DOHH2 (cell line): ENCODE data around the gene VPS8.

Experiments used
- H3F3A ChIP-seq: fragments of 200-600 bp; sonication (generic), shearing (Covaris generic); 2 replicates; pipeline ENCODE4 v1.6.0; 2016; ENCODE audit warnings: antibody characterized with exemption, mild to moderate bottlenecking; ENCODE audit not compliant: control insufficient read depth, insufficient read depth
- H3K27ac ChIP-seq: fragments of 200-600 bp; sonication (generic); 2 replicates; pipeline ENCODE4 v1.5.1; 2014; ENCODE audit warnings: low read depth, mild to moderate bottlenecking, low read length, moderate library complexity
- H3K27me3 ChIP-seq: fragments of 200-600 bp; sonication (generic); 2 replicates; pipeline ENCODE4 v1.6.1; 2014; ENCODE audit warnings: mild to moderate bottlenecking, low read length, mixed read lengths; ENCODE audit not compliant: control insufficient read depth
- H3K36me3 ChIP-seq: fragments of 200-600 bp; sonication (generic); 2 replicates; pipeline ENCODE4 v1.6.1; 2014; ENCODE audit warnings: mild to moderate bottlenecking, low read length, moderate library complexity, mixed read lengths; ENCODE audit not compliant: control insufficient read depth
- H3K4me1 ChIP-seq: fragments of 200-600 bp; sonication (generic); 2 replicates; pipeline ENCODE4 v1.6.1; 2014; ENCODE audit warnings: mild to moderate bottlenecking, low read length, mixed read lengths; ENCODE audit not compliant: control insufficient read depth
- H3K4me2 ChIP-seq: fragments of 200-600 bp; sonication (generic); 2 replicates; pipeline ENCODE4 v1.6.0; 2014; ENCODE audit warnings: mild to moderate bottlenecking, low read length, moderate library complexity
- H3K4me3 ChIP-seq: fragments of 200-600 bp; sonication (generic); 2 replicates; pipeline ENCODE4 v1.5.1; 2014; ENCODE audit warnings: mild to moderate bottlenecking, low read length, mixed read lengths
- H3K79me2 ChIP-seq: fragments of 200-600 bp; sonication (generic); 2 replicates; pipeline ENCODE4 v1.6.1; 2014; ENCODE audit warnings: mild to moderate bottlenecking, low read length, mixed read lengths; ENCODE audit not compliant: control insufficient read depth
- H3K9me2 ChIP-seq: fragments of 200-600 bp; sonication (generic); replicated peaks from 2 replicates; pipeline ENCODE4 v1.6.1; 2014; ENCODE audit warnings: mild to moderate bottlenecking, low read length, mixed read lengths; ENCODE audit not compliant: control insufficient read depth
- H3K9me3 ChIP-seq: fragments of 200-600 bp; sonication (generic); 2 replicates; pipeline ENCODE4 v1.6.1; 2014; ENCODE audit warnings: antibody characterized with exemption, low read length, mixed read lengths; ENCODE audit not compliant: control insufficient read depth, insufficient read depth
- H4K20me1 ChIP-seq: fragments of 200-600 bp; sonication (generic); 2 replicates; pipeline ENCODE4 v1.6.0; 2014; ENCODE audit warnings: low read depth, mild to moderate bottlenecking, antibody characterized with exemption, low read length, moderate library complexity; ENCODE audit not compliant: control insufficient read depth, insufficient read depth
- CTCF ChIP-seq: fragments of 200-600 bp; sonication (generic); IDR thresholded peaks from one replicate; pipeline ENCODE4 v1.5.1; 2014; ENCODE audit warnings: antibody characterized with exemption, mild to moderate bottlenecking, low read depth, low read length; ENCODE audit not compliant: poor library complexity, severe bottlenecking
- EZH2phosphoT487 ChIP-seq: fragments of 200-600 bp; sonication (generic); IDR thresholded peaks from 2 replicates; pipeline ENCODE4 v1.6.1; 2017; ENCODE audit warnings: borderline replicate concordance, mild to moderate bottlenecking, antibody characterized with exemption, low read length, moderate library complexity, mixed read lengths

The VPS8 gene

DNA sequence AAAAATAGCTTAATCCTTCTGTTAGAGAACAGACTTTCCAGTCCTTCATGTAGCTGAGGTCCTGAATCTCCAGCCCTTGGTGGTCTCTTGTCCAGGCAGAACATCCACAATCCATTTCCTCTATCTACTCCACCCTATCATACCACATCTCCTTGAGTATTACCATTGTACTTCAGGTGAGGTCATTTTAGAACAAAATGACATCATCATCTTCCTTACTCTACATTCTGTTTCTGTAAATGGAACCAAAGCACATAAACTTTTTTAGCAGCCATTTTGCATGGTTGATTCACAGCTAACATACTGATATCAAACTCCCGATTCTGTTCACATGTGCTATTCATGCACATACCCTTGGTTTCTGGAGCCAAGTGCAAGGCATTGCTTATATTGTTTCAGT lies 228.5 kb downstream of the VPS8 start:
- H3K9me2 ChIP-seq, result no peaks in the 10 kb centered on the region
- no peak for TF ChIP-seq CTCF
- no peak for TF ChIP-seq EZH2phosphoT487
- H3K27ac ChIP-seq, result no peak overlapping the region
- no peaks in the 10 kb centered on the region for H4K20me1 ChIP-seq
- H3K4me1 ChIP-seq, result peaks cover 2% of the 10 kb centered on the region
- no peak overlapping the region for H3K4me2 ChIP-seq
- no peaks in the 10 kb centered on the region for H3K9me3 ChIP-seq
- no peak overlapping the region for H3K4me3 ChIP-seq
- H3K79me2 ChIP-seq, result no peaks in the 10 kb centered on the region
- H3K27me3 ChIP-seq, result no peaks in the 10 kb centered on the region
- no peaks in the 10 kb centered on the region for H3F3A ChIP-seq
- H3K36me3 ChIP-seq, result no peaks in the 10 kb centered on the region

- Histone ChIP-seq H3K4me2 (no peak overlapping the region), H3K9me2 (no peaks in the 10 kb centered on the region), H3K79me2 (no peaks in the 10 kb centered on the region), H4K20me1 (no peaks in the 10 kb centered on the region), H3K27ac (no peak overlapping the region), H3K4me1 (peaks cover 9% of the 10 kb centered on the region), H3K27me3 (no peaks in the 10 kb centered on the region), H3K9me3 (no peaks in the 10 kb centered on the region), H3K36me3 (no peaks in the 10 kb centered on the region), H3K4me3 (no peak overlapping the region), H3F3A (no peaks in the 10 kb centered on the region)
- no peak for TF ChIP-seq CTCF
- TF ChIP-seq EZH2phosphoT487, result no peak
These were observed 229.6 kb downstream of the VPS8 start for GRCh38 chr3:185041540-185041939.

- no peaks in the 10 kb centered on the region for H3K9me3 ChIP-seq
- H3K27ac ChIP-seq, result no peak overlapping the region
- H3K4me1 ChIP-seq, result peaks cover 9% of the 10 kb centered on the region
- H3F3A ChIP-seq, result no peaks in the 10 kb centered on the region
- H4K20me1 ChIP-seq, result no peaks in the 10 kb centered on the region
- H3K36me3 ChIP-seq, result no peaks in the 10 kb centered on the region
- no peak overlapping the region for H3K4me2 ChIP-seq
- no peaks in the 10 kb centered on the region for H3K9me2 ChIP-seq
- H3K4me3 ChIP-seq, result no peak overlapping the region
- H3K79me2 ChIP-seq, result no peaks in the 10 kb centered on the region
- H3K27me3 ChIP-seq, result no peaks in the 10 kb centered on the region
- no peak for TF ChIP-seq CTCF
- TF ChIP-seq EZH2phosphoT487, result no peak
These were observed 230.5 kb downstream of the VPS8 start for GRCh38 chr3:185042312-185043050.
